HEK293 (cell line): ENCODE data around the gene IL9.
"Not testable (repeated sequence)": the region's sequence is repeated elsewhere in the genome, so short reads cannot be mapped to it uniquely, and the experiment has no call there.

Experiments
- CTCF ChIA-PET: fragments of 350-600 bp; formaldehyde crosslinking; extraction: SDS; loops from one replicate; lab custom pipeline; 2021; ENCODE audit warnings: antibody characterized with exemption; lab: Yijun Ruan, JAX
- POLR2A ChIA-PET: fragments of 300-600 bp; formaldehyde crosslinking; extraction: SDS; loops from one replicate; lab custom pipeline; 2020; ENCODE audit warnings: antibody characterized with exemption, inconsistent platforms; lab: Yijun Ruan, JAX
- H3K27ac ChIP-seq: fragments of 200-500 bp; sonication (Bioruptor generic); 2 replicates; pipeline ENCODE4 v1.5.1; 2014; ENCODE audit warnings: low read depth, low read length, control low read depth, inconsistent platforms; ENCODE audit errors: extremely low read depth
- H3K36me3 ChIP-seq, 2 experiments: fragments of 200-500 bp in 1 of 2; sonication (Bioruptor generic) in 1 of 2; 1 replicate in 1 of 2; 2 replicates in 1 of 2; pipeline ENCODE4 v1.5.1; 2014 to 2017; ENCODE audit warnings: inconsistent platforms in 2 of 2, low read length in 2 of 2; ENCODE audit not compliant: control insufficient read depth in 2 of 2, insufficient read depth in 1 of 2
- H3K4me1 ChIP-seq: fragments of 200-500 bp; sonication (Bioruptor generic); 2 replicates; pipeline ENCODE4 v1.5.1; 2014; ENCODE audit warnings: mild to moderate bottlenecking, low read length, inconsistent platforms; ENCODE audit not compliant: control insufficient read depth, insufficient read depth
- H3K4me3 ChIP-seq: 2 replicates; pipeline ENCODE4 v1.5.1; 2011; ENCODE audit warnings: low read depth, mild to moderate bottlenecking, control low read depth, low read length, moderate library complexity
- H3K9me3 ChIP-seq: fragments of 200-500 bp; sonication (Bioruptor generic); 2 replicates; pipeline ENCODE4 v1.5.1; 2014; ENCODE audit warnings: low read depth, low read length, inconsistent platforms; ENCODE audit not compliant: control insufficient read depth, insufficient read depth
- EGR2 ChIP-seq: fragments of 450-650 bp; formaldehyde crosslinking; IDR thresholded peaks from 2 replicates; pipeline ENCODE4 v1.5.1; 2016; ENCODE audit warnings: low read depth, missing biosample characterization, missing genetic modification characterization
- HOXC10 ChIP-seq: sonication (generic); formaldehyde crosslinking; IDR thresholded peaks from 2 replicates; pipeline ENCODE4 v1.8.1; 2023; ENCODE audit warnings: mild to moderate bottlenecking, missing genetic modification reagents
- KLF8 ChIP-seq: fragments of 450-650 bp; formaldehyde crosslinking; IDR thresholded peaks from 2 replicates; pipeline ENCODE4 v1.5.1; 2016; ENCODE audit warnings: missing biosample characterization, missing genetic modification characterization
- PRDM1 ChIP-seq: fragments of 450-650 bp; formaldehyde crosslinking; IDR thresholded peaks from 2 replicates; pipeline ENCODE4; 2016; ENCODE audit warnings: missing biosample characterization, missing genetic modification characterization
- SETDB1 ChIP-seq: IDR thresholded peaks from one replicate; pipeline ENCODE4 v1.6.1; 2017; ENCODE audit warnings: mild to moderate bottlenecking, low read length, moderate library complexity, mixed read lengths; ENCODE audit not compliant: insufficient read length
- YY1 ChIP-seq: fragments of 450-650 bp; formaldehyde crosslinking; IDR thresholded peaks from 2 replicates; pipeline ENCODE4 v1.5.1; 2018; ENCODE audit warnings: missing biosample characterization, missing genetic modification characterization
- ZBTB17 ChIP-seq: fragments of 450-650 bp; formaldehyde crosslinking; IDR thresholded peaks from 2 replicates; pipeline ENCODE4 v1.5.1; 2016; ENCODE audit warnings: missing biosample characterization, missing genetic modification characterization
- ZBTB20 ChIP-seq: fragments of 450-650 bp; formaldehyde crosslinking; IDR thresholded peaks from 2 replicates; pipeline ENCODE4 v1.5.1; 2016; ENCODE audit warnings: missing biosample characterization, missing genetic modification characterization
- ZNF221 ChIP-seq: fragments of 450-650 bp; formaldehyde crosslinking; IDR thresholded peaks from 2 replicates; pipeline ENCODE4 v1.5.1; 2017; ENCODE audit warnings: missing biosample characterization, missing genetic modification characterization, borderline replicate concordance
- ZNF292 ChIP-seq: fragments of 450-650 bp; formaldehyde crosslinking; IDR thresholded peaks from 2 replicates; pipeline ENCODE4 v1.5.1; 2016; ENCODE audit warnings: low read depth, missing biosample characterization, missing genetic modification characterization, borderline replicate concordance
- ZNF423 ChIP-seq: fragments of 450-650 bp; formaldehyde crosslinking; IDR thresholded peaks from 2 replicates; pipeline ENCODE4 v1.5.1; 2016; ENCODE audit warnings: missing biosample characterization, missing genetic modification characterization
- ZNF529 ChIP-seq: fragments of 450-650 bp; formaldehyde crosslinking; IDR thresholded peaks from 2 replicates; pipeline ENCODE4 v1.5.1; 2017; ENCODE audit warnings: missing genetic modification characterization, missing biosample characterization; ENCODE audit not compliant: insufficient replicate concordance
- ZNF548 ChIP-seq: fragments of 450-650 bp; formaldehyde crosslinking; IDR thresholded peaks from 2 replicates; pipeline ENCODE4 v1.5.1; 2016; ENCODE audit warnings: missing biosample characterization, missing genetic modification characterization
- ZNF585B ChIP-seq: fragments of 450-650 bp; formaldehyde crosslinking; IDR thresholded peaks from 2 replicates; pipeline ENCODE4 v1.5.1; 2016; ENCODE audit warnings: missing biosample characterization, missing genetic modification characterization
- ZNF596 ChIP-seq: fragments of 450-650 bp; IDR thresholded peaks from 2 replicates; pipeline ENCODE4 v1.5.0; 2018; ENCODE audit warnings: missing biosample characterization, mild to moderate bottlenecking, missing genetic modification characterization, moderate library complexity
- TF ChIP-seq, protein P1 (sequence below): fragments of 450-650 bp; formaldehyde crosslinking; conservative IDR thresholded peaks from 2 replicates; pipeline ENCODE4 v1.5.1; 2016; ENCODE audit warnings: low read depth, missing biosample characterization, missing genetic modification characterization
- TF ChIP-seq, protein P2 (sequence below): fragments of 450-650 bp; formaldehyde crosslinking; IDR thresholded peaks from 2 replicates; pipeline ENCODE4 v1.5.1; 2016; ENCODE audit warnings: missing biosample characterization, missing genetic modification characterization
- TF ChIP-seq, protein P3 (sequence below): fragments of 450-650 bp; formaldehyde crosslinking; IDR thresholded peaks from 2 replicates; pipeline ENCODE4 v1.5.1; 2016; ENCODE audit warnings: missing biosample characterization, missing genetic modification characterization
- TF ChIP-seq, protein P4 (sequence below): sonication (generic); formaldehyde crosslinking; IDR thresholded peaks from 2 replicates; pipeline ENCODE4 v1.8.1; 2022; ENCODE audit warnings: mild to moderate bottlenecking, moderate library complexity, missing genetic modification reagents
- TF ChIP-seq, protein P5 (sequence below): fragments of 450-650 bp; formaldehyde crosslinking; IDR thresholded peaks from 2 replicates; pipeline ENCODE4 v1.5.1; 2016; ENCODE audit warnings: missing biosample characterization, missing genetic modification characterization

IL9 gene

DNA sequence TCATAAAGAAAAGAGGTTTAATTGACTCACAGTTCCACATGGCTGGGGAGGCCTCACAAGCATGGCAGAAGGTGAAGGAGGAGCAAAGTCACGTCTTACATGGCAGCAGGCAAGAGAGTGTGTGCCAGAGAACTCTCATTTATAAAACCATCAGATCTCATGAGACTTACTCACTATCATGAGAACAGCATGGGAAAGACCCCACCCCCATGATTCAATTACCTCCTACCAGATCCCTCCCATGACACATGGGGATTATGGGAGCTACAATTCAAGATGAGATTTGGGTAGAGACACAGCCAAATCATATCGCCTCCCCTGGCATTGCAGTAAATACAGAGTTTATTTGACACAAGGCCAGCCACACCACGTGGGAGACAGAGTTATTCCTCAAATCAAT is 36.5 kb downstream of the IL9 start:
- POLR2A ChIA-PET, H3K4me1 ChIP-seq, H3K9me3 ChIP-seq, H3K27ac ChIP-seq, H3K36me3 ChIP-seq, H3K4me3 ChIP-seq: not testable (repeated sequence)
- CTCF ChIA-PET: interaction anchor here (1.0 kb wide), 1 partner anchor 29 kb away, joined by 3 read pairs; no protein-coding TSS in a partner anchor

DNA sequence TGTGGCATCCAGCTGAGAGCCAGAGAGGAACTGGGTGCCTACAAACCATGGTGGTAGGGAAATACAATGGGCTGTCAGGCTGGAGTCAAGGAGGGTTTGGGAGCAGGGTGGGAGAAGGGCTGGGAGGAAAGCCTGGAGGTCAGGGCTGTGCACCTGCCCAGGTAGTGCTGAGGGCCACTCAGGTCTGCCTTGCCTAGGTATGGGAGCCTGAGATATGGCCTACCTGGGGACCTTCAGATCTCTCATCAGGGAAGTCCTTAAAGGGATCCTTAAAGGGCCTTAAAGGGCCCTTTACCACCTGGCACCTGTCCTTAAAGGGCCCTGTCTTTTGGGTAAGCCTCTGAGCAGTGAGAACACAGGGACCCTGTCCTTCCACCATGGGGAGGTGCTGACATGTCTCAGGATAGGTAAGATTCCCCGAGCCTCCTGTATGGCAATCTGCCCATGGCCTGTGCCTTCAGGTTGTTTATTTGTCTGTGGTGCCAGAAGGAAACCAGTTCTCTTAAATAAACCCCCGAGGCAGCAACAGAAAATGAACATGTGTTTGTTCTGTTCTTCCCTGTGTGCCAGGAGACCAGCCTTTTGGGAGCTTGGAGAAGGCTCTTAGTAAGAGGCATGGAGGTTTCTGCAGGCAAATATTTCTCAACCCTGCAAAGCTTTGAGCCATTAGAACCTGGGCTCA is 37.9 kb downstream of the IL9 start:
- no peak overlapping the region for H3K4me3 ChIP-seq
- POLR2A ChIA-PET: no interaction called here
- TF ChIP-seq ZNF585B (tag by site-specific recombination): no peak
- TF ChIP-seq, protein P1, sequence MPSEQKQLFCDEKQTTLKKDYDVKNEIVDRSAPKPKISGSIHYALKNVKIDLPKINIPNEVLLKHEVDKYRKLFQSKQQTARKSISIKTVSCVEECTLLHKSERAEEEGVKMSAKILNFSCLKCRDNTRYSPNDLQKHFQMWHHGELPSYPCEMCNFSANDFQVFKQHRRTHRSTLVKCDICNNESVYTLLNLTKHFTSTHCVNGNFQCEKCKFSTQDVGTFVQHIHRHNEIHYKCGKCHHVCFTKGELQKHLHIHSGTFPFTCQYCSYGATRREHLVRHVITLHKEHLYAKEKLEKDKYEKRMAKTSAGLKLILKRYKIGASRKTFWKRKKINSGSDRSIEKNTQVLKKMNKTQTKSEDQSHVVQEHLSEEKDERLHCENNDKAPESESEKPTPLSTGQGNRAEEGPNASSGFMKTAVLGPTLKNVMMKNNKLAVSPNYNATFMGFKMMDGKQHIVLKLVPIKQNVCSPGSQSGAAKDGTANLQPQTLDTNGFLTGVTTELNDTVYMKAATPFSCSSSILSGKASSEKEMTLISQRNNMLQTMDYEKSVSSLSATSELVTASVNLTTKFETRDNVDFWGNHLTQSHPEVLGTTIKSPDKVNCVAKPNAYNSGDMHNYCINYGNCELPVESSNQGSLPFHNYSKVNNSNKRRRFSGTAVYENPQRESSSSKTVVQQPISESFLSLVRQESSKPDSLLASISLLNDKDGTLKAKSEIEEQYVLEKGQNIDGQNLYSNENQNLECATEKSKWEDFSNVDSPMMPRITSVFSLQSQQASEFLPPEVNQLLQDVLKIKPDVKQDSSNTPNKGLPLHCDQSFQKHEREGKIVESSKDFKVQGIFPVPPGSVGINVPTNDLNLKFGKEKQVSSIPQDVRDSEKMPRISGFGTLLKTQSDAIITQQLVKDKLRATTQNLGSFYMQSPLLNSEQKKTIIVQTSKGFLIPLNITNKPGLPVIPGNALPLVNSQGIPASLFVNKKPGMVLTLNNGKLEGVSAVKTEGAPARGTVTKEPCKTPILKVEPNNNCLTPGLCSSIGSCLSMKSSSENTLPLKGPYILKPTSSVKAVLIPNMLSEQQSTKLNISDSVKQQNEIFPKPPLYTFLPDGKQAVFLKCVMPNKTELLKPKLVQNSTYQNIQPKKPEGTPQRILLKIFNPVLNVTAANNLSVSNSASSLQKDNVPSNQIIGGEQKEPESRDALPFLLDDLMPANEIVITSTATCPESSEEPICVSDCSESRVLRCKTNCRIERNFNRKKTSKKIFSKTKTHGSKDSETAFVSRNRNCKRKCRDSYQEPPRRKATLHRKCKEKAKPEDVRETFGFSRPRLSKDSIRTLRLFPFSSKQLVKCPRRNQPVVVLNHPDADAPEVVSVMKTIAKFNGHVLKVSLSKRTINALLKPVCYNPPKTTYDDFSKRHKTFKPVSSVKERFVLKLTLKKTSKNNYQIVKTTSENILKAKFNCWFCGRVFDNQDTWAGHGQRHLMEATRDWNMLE: no peak
- TF ChIP-seq ZNF529 (tag by site-specific recombination): no peak
- TF ChIP-seq, protein P2, sequence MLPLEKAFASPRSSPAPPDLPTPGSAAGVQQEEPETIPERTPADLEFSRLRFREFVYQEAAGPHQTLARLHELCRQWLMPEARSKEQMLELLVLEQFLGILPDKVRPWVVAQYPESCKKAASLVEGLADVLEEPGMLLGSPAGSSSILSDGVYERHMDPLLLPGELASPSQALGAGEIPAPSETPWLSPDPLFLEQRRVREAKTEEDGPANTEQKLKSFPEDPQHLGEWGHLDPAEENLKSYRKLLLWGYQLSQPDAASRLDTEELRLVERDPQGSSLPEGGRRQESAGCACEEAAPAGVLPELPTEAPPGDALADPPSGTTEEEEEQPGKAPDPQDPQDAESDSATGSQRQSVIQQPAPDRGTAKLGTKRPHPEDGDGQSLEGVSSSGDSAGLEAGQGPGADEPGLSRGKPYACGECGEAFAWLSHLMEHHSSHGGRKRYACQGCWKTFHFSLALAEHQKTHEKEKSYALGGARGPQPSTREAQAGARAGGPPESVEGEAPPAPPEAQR: no peak
- TF ChIP-seq KLF8: no peak
- no peak for TF ChIP-seq ZNF548 (tag by site-specific recombination)
- TF ChIP-seq, protein P3, sequence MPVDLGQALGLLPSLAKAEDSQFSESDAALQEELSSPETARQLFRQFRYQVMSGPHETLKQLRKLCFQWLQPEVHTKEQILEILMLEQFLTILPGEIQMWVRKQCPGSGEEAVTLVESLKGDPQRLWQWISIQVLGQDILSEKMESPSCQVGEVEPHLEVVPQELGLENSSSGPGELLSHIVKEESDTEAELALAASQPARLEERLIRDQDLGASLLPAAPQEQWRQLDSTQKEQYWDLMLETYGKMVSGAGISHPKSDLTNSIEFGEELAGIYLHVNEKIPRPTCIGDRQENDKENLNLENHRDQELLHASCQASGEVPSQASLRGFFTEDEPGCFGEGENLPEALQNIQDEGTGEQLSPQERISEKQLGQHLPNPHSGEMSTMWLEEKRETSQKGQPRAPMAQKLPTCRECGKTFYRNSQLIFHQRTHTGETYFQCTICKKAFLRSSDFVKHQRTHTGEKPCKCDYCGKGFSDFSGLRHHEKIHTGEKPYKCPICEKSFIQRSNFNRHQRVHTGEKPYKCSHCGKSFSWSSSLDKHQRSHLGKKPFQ (tag by site-specific recombination): no peak
- TF ChIP-seq, protein P4, sequence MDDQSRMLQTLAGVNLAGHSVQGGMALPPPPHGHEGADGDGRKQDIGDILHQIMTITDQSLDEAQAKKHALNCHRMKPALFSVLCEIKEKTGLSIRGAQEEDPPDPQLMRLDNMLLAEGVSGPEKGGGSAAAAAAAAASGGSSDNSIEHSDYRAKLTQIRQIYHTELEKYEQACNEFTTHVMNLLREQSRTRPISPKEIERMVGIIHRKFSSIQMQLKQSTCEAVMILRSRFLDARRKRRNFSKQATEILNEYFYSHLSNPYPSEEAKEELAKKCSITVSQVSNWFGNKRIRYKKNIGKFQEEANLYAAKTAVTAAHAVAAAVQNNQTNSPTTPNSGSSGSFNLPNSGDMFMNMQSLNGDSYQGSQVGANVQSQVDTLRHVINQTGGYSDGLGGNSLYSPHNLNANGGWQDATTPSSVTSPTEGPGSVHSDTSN: no peak
- TF ChIP-seq PRDM1 (tag by site-specific recombination): no peak
- TF ChIP-seq, protein P5, sequence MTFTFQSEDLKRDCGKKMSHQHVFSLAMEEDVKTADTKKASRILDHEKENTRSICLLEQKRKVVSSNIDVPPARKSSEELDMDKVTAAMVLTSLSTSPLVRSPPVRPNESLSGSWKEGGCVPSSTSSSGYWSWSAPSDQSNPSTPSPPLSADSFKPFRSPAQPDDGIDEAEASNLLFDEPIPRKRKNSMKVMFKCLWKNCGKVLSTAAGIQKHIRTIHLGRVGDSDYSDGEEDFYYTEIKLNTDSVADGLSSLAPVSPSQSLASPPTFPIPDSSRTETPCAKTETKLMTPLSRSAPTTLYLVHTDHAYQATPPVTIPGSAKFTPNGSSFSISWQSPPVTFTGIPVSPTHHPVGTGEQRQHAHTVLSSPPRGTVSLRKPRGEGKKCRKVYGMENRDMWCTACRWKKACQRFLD: no peak
- TF ChIP-seq HOXC10 (CRISPR knock-in tag): no peak
- TF ChIP-seq ZNF423 (tag by site-specific recombination): no peak
- TF ChIP-seq ZBTB20 (tag by site-specific recombination): no peak
- TF ChIP-seq ZNF292 (tag by site-specific recombination): no peak
- TF ChIP-seq SETDB1: no peak
- TF ChIP-seq ZNF596: no peak
- TF ChIP-seq YY1 (tag by site-specific recombination): no peak
- no peak for TF ChIP-seq ZBTB17 (tag by site-specific recombination)
- no peak for TF ChIP-seq ZNF221
- TF ChIP-seq EGR2 (tag by site-specific recombination): no peak
- TF ChIP-seq, all 188 proteins: peak for 0
- H3K4me1 ChIP-seq: no peaks in the 10 kb centered on the region
- H3K27ac ChIP-seq: no peak overlapping the region
- H3K9me3 ChIP-seq: no peaks in the 10 kb centered on the region
- CTCF ChIA-PET: interaction anchor here (0.5 kb wide), 1 partner anchor 130 kb away, joined by 4 read pairs; no protein-coding TSS in a partner anchor
- no peaks in the 10 kb centered on the region for H3K36me3 ChIP-seq
